ENCODE results near the gene DENND5B. TPM values are rescaled to one million over a fixed set of nuclear protein-coding genes. Genes with fewer than 3 reads are reported as not detected.
A peak's percentile ranks its signal among the peaks of the same experiment; 100 is the strongest.

The DENND5B gene
- total and polyA plus RNA-seq, 2 donors = 2.3 to 2.9 TPM

DNA sequence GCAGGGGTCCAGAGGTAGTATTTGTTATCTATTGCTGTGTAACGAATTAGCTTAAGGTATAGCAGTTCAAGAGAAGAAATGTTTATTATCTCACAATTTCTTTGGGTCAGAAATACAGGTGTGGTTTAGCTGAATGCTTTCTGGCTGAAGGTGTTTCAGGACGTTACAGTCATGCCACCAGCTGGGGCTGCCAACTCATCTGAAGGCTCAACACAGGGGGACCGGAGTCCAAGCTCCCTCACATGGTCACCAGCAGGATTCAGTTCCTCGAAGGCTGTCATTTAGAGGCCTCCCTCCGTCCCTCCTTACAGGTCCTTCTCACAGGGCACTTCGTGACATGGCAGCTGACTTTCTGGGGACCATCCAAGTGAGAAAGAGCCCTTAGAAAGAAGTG is 227.5 kb downstream of the DENND5B start:
- Histone ChIP-seq H3K27ac (ENCODE audit: low read depth in 1 of 2, low read length in 1 of 2) (no peak overlapping the region), H3K4me1 (ENCODE audit: control insufficient read depth in 2 of 2, insufficient read depth in 2 of 2, low read length in 2 of 2) (peaks cover 0 to 23% of the 10 kb centered on the region in 2 donors), H3K9me3 (ENCODE audit: control insufficient read depth in 2 of 2, insufficient read depth in 1 of 2, low read length in 1 of 2) (peaks cover 0 to 3% of the 10 kb centered on the region in 2 donors), H3K27me3 (ENCODE audit: control insufficient read depth in 2 of 2, insufficient read depth in 1 of 2, low read length in 1 of 2) (no peaks in the 10 kb centered on the region), H3K4me3 (ENCODE audit: low read length in 2 of 2) (no peak overlapping the region), H3K36me3 (ENCODE audit: control insufficient read depth in 2 of 2, insufficient read depth in 2 of 2, low read length in 1 of 2) (no peaks in the 10 kb centered on the region)
- DNase-seq (ENCODE audit: low read depth in 6 of 9, low spot score in 9 of 9) = no peak
- 71% methylated on average over 6 of the region's 6 CpGs for WGBS

DNA sequence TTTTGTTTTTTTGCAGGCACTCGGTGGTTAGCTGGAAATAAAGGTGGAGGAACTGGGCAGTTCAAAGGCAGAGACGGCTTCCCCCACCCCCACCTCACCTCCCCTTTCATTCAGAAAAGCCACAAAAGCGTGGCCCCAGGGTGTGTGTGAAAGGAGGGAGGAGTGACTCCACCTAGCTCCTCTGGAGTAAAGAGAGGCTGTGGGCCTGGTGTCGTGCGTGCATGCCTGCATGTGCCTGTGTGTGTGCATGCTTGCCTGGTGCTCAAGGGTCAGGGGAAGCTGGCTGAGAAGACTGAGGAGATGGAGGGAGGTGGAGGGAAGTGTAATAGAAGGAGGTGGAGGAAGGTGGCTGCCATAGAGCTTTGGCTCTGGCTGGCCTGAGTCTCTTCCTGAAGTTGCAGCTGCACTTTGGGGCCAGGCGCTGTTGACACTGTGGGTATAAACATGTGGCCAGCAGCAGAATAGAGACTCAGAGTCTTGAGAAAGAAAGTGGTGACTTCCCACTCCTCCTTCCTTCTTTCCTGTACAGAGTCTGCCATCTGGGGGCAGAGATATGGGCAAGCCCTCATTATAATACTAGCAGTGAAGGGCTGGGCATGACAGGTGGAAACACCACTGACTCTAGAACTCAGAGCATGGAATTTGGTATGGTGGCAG is 228.0 kb downstream of the DENND5B start:
- Histone ChIP-seq H3K36me3 (ENCODE audit: control insufficient read depth in 2 of 2, insufficient read depth in 2 of 2, low read length in 1 of 2) (no peaks in the 10 kb centered on the region), H3K9me3 (ENCODE audit: control insufficient read depth in 2 of 2, insufficient read depth in 1 of 2, low read length in 1 of 2) (peaks cover 0 to 3% of the 10 kb centered on the region in 2 donors), H3K27me3 (ENCODE audit: control insufficient read depth in 2 of 2, insufficient read depth in 1 of 2, low read length in 1 of 2) (no peaks in the 10 kb centered on the region), H3K4me3 (ENCODE audit: low read length in 2 of 2) (peak overlapping the region in 1 of 2 donors; percentile 12), H3K4me1 (ENCODE audit: control insufficient read depth in 2 of 2, insufficient read depth in 2 of 2, low read length in 2 of 2) (peaks cover 0 to 23% of the 10 kb centered on the region in 2 donors), H3K27ac (ENCODE audit: low read depth in 1 of 2, low read length in 1 of 2) (peak overlapping the region in 1 of 2 donors; percentile 54)
- DNase-seq (ENCODE audit: low read depth in 6 of 9, low spot score in 9 of 9) = peak in 7 of 9 donors; percentile 16 to 63 (median 26)
- 4% methylated on average over 6 of the region's 6 CpGs for WGBS

DNA sequence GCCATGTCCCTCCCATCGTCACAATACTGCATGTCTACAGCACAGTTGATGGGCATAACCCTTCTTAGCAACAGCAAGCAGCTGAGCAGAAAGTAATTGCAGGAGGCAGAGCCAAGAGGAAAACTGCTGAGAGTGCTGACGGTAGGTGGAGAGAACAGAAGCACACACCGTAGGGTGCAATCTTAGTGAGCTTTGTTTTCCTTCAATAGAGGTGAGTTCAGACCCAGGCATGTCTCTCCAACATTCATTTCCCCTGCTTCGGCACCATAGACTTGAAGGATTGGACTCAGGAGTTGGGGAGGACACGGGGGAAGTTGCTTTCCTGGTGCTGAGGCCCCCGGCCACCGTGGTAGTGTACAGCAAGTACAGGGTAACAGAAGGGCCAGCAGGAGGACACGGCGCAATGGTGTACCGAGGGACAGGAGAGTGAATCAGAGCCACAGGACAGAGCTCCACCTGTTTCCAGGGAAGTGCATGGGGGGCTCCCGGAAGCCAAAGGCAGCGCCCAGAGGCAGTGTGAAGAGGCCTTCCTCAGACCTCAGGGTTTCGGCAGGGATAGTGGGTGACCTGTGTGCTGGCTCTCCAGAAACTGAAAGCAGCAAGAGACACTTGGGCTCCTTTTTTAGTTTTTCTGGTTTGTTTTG is 228.7 kb downstream of the DENND5B start:
- Histone ChIP-seq H3K27me3 (ENCODE audit: control insufficient read depth in 2 of 2, insufficient read depth in 1 of 2, low read length in 1 of 2) (no peaks in the 10 kb centered on the region), H3K4me3 (ENCODE audit: low read length in 2 of 2) (peak overlapping the region in 1 of 2 donors; percentile 12), H3K4me1 (ENCODE audit: control insufficient read depth in 2 of 2, insufficient read depth in 2 of 2, low read length in 2 of 2) (peaks cover 0 to 23% of the 10 kb centered on the region in 2 donors), H3K9me3 (ENCODE audit: control insufficient read depth in 2 of 2, insufficient read depth in 1 of 2, low read length in 1 of 2) (peaks cover 0 to 3% of the 10 kb centered on the region in 2 donors), H3K36me3 (ENCODE audit: control insufficient read depth in 2 of 2, insufficient read depth in 2 of 2, low read length in 1 of 2) (no peaks in the 10 kb centered on the region), H3K27ac (ENCODE audit: low read depth in 1 of 2, low read length in 1 of 2) (peak overlapping the region in 1 of 2 donors; percentile 54)
- DNase-seq (ENCODE audit: low read depth in 6 of 9, low spot score in 9 of 9) = peak in 3 of 9 donors; percentile 18 to 45 (median 21)
- WGBS = 41% methylated on average over 13 of the region's 13 CpGs

DNA sequence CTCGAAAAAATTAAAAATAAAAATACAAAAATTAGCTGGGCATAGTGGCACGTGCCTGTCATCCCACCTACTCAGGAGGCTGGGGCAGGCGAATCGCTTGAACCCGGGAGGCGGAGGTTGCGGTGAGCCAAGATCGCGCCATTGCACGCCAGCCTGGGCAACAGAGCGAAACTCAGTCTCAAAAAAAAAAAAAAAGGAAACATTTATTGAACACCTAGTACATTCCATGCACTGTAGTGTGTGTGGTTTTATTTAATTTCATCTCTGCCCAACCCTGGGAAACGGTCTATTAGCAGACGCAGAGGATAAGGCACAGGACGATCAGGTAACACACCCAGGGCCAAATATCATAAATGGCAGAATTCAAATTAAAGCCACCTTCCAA is 229.2 kb downstream of the DENND5B start:
- Histone ChIP-seq H3K27ac (ENCODE audit: low read depth in 1 of 2, low read length in 1 of 2) (no peak overlapping the region), H3K27me3 (ENCODE audit: control insufficient read depth in 2 of 2, insufficient read depth in 1 of 2, low read length in 1 of 2) (no peaks in the 10 kb centered on the region), H3K9me3 (ENCODE audit: control insufficient read depth in 2 of 2, insufficient read depth in 1 of 2, low read length in 1 of 2) (peaks cover 0 to 3% of the 10 kb centered on the region in 2 donors), H3K4me1 (ENCODE audit: control insufficient read depth in 2 of 2, insufficient read depth in 2 of 2, low read length in 2 of 2) (peaks cover 0 to 23% of the 10 kb centered on the region in 2 donors), H3K36me3 (ENCODE audit: control insufficient read depth in 2 of 2, insufficient read depth in 2 of 2, low read length in 1 of 2) (no peaks in the 10 kb centered on the region), H3K4me3 (ENCODE audit: low read length in 2 of 2) (no peak overlapping the region)
- no peak for DNase-seq (ENCODE audit: low read depth in 6 of 9, low spot score in 9 of 9)
- 99% methylated on average over 14 of the region's 14 CpGs for WGBS

DNA sequence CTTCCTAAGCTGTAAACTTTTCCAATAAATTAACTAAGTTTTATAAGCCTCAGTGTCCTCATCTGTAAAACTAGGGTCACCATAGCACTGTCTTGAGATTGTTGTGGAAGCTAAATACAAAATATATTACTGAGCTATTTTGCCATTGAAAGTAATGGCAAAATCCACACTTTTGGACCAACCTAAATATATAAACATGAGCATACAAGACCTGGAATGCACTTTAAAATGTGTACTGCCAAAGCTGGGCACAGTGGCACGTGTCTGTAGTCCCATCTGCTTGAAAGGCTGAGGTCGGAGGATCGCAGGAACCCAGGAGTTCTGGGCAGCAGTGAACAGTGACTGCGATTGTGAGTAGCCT is 235.2 kb downstream of the DENND5B start:
- no peaks in the 10 kb centered on the region for H3K4me1 ChIP-seq (ENCODE audit: control insufficient read depth in 2 of 2, insufficient read depth in 2 of 2, low read length in 2 of 2)
- no peaks in the 10 kb centered on the region for H3K27me3 ChIP-seq (ENCODE audit: control insufficient read depth in 2 of 2, insufficient read depth in 1 of 2, low read length in 1 of 2)
- H3K9me3 ChIP-seq (ENCODE audit: control insufficient read depth in 2 of 2, insufficient read depth in 1 of 2, low read length in 1 of 2) = no peaks in the 10 kb centered on the region
- H3K27ac ChIP-seq (ENCODE audit: low read depth in 1 of 2, low read length in 1 of 2) = no peak overlapping the region
- no peak overlapping the region for H3K4me3 ChIP-seq (ENCODE audit: low read length in 2 of 2)
- DNase-seq (ENCODE audit: low read depth in 6 of 9, low spot score in 9 of 9) = no peak
- H3K36me3 ChIP-seq (ENCODE audit: control insufficient read depth in 2 of 2, insufficient read depth in 2 of 2, low read length in 1 of 2) = no peaks in the 10 kb centered on the region
- 95% methylated on average over 4 of the region's 4 CpGs for WGBS

DNA sequence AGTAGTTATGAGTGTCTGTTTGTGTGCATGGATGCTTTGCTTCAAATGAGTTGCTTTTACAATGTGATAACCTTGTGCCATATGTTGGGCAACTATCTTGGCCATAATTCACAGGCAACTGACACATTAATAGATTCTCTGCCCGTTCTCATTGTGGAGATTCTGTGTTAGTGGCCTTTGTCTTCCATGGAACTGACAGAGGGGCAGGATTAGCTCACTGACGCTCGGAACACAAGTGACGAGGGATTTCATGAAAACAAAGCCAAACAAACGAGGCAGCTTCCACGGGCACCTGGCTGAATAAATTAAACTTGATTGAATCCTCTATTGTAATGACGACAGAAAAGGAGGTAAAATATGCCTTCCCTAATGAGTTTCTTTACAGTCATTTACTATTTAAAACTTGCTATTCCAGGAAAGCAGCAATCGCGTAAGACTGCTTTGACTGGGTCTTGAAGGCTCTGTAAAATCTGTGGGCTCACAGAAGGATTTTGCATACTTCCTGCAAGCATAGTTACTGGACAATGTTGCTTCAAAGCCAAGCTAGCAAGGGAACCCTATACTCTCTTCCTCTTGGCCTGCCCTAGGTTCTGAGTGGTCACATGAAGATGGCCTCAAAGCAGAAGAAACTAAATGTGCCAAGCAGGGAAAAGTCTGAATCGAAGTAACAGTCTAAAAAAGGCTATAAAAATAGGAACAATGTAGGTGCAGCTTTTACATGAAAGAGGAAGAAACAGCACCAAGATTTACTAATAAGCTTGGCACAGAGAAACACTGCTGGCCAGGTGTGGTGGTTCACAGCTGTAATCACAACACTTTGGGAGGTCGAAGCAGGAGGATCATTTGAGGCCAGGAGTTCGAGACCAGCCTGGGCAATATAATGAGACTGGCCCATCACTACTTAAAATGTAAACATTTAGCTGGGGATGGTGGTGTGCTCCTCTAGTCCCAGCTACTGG is 236.9 kb downstream of the DENND5B start:
- WGBS = 73% methylated on average over 12 of the region's 12 CpGs
- H3K4me3 ChIP-seq (ENCODE audit: low read length in 2 of 2) = no peak overlapping the region
- no peaks in the 10 kb centered on the region for H3K9me3 ChIP-seq (ENCODE audit: control insufficient read depth in 2 of 2, insufficient read depth in 1 of 2, low read length in 1 of 2)
- no peaks in the 10 kb centered on the region for H3K4me1 ChIP-seq (ENCODE audit: control insufficient read depth in 2 of 2, insufficient read depth in 2 of 2, low read length in 2 of 2)
- H3K27ac ChIP-seq (ENCODE audit: low read depth in 1 of 2, low read length in 1 of 2) = no peak overlapping the region
- H3K27me3 ChIP-seq (ENCODE audit: control insufficient read depth in 2 of 2, insufficient read depth in 1 of 2, low read length in 1 of 2) = no peaks in the 10 kb centered on the region
- DNase-seq (ENCODE audit: low read depth in 6 of 9, low spot score in 9 of 9) = no peak
- no peaks in the 10 kb centered on the region for H3K36me3 ChIP-seq (ENCODE audit: control insufficient read depth in 2 of 2, insufficient read depth in 2 of 2, low read length in 1 of 2)

DNA sequence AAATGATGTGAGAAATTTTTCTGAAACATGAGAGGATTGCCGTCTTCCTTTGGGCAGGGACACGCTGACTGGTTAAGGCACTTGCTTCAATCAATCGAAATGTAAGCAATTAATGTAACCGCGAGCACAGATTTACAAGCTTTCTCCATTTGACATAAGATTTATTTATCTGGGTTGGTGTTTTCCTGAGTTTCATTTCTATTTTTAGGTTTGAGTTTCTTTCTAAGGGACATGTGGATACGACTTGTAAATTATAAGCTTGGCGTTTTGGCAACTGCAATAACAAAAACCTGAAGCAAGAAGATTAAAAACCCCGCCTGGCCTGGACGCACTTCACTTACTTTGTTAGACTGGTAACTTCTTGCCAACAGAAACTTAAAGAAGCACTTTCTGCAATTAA is 244.7 kb downstream of the DENND5B start:
- no peak for DNase-seq (ENCODE audit: low read depth in 6 of 9, low spot score in 9 of 9)
- Histone ChIP-seq H3K4me3 (ENCODE audit: low read length in 2 of 2) (no peak overlapping the region), H3K27me3 (ENCODE audit: control insufficient read depth in 2 of 2, insufficient read depth in 1 of 2, low read length in 1 of 2) (no peaks in the 10 kb centered on the region), H3K27ac (ENCODE audit: low read depth in 1 of 2, low read length in 1 of 2) (no peak overlapping the region), H3K4me1 (ENCODE audit: control insufficient read depth in 2 of 2, insufficient read depth in 2 of 2, low read length in 2 of 2) (no peaks in the 10 kb centered on the region), H3K9me3 (ENCODE audit: control insufficient read depth in 2 of 2, insufficient read depth in 1 of 2, low read length in 1 of 2) (no peaks in the 10 kb centered on the region), H3K36me3 (ENCODE audit: control insufficient read depth in 2 of 2, insufficient read depth in 2 of 2, low read length in 1 of 2) (no peaks in the 10 kb centered on the region)
- 39% methylated on average over 9 of the region's 9 CpGs for WGBS

DNA sequence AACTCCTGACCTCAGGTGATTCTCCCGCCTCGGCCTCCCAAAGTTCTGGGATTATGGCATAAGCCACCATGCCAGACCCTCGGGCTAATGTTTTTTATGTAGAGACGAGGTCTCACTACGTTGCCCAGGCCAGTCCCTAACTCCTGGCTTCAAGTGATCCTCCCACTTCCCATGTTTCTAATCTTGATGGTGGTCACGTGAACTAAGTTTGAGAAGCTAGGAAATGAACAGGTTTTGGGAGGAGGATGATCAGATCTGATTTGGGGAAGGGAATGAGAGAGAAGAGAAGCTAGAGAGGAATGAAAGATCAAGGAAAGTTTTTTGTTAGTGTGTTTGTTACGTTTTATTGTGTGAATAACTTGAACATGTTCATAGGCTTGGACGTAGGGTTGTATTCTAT is 247.8 kb downstream of the DENND5B start:
- Histone ChIP-seq H3K4me1 (ENCODE audit: control insufficient read depth in 2 of 2, insufficient read depth in 2 of 2, low read length in 2 of 2) (no peaks in the 10 kb centered on the region), H3K27me3 (ENCODE audit: control insufficient read depth in 2 of 2, insufficient read depth in 1 of 2, low read length in 1 of 2) (no peaks in the 10 kb centered on the region), H3K36me3 (ENCODE audit: control insufficient read depth in 2 of 2, insufficient read depth in 2 of 2, low read length in 1 of 2) (no peaks in the 10 kb centered on the region), H3K9me3 (ENCODE audit: control insufficient read depth in 2 of 2, insufficient read depth in 1 of 2, low read length in 1 of 2) (no peaks in the 10 kb centered on the region), H3K27ac (ENCODE audit: low read depth in 1 of 2, low read length in 1 of 2) (no peak overlapping the region), H3K4me3 (ENCODE audit: low read length in 2 of 2) (no peak overlapping the region)
- DNase-seq (ENCODE audit: low read depth in 6 of 9, low spot score in 9 of 9) = no peak
- 97% methylated on average over 8 of the region's 8 CpGs for WGBS

DNA sequence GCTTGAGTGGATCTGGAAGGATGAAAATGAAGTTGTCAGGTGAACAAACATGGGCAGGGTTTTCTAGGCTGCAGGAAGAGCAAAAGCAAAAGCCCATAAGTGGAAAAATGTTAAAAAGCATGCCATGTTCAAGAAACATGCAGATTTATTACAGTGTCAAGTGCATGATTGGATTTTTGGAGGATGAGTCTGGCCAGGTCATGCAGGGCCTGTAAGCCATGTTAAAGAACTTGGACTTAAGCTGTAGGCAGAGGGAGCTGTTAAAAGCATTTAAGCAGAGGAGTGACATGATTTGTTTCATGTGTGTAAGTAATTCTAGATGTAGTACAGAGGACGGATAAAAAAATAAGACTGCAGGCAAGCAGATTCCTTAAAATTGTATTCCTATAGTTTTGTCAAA is 248.7 kb downstream of the DENND5B start:
- Histone ChIP-seq H3K4me3 (ENCODE audit: low read length in 2 of 2) (no peak overlapping the region), H3K4me1 (ENCODE audit: control insufficient read depth in 2 of 2, insufficient read depth in 2 of 2, low read length in 2 of 2) (no peaks in the 10 kb centered on the region), H3K36me3 (ENCODE audit: control insufficient read depth in 2 of 2, insufficient read depth in 2 of 2, low read length in 1 of 2) (no peaks in the 10 kb centered on the region), H3K27me3 (ENCODE audit: control insufficient read depth in 2 of 2, insufficient read depth in 1 of 2, low read length in 1 of 2) (no peaks in the 10 kb centered on the region), H3K27ac (ENCODE audit: low read depth in 1 of 2, low read length in 1 of 2) (no peak overlapping the region), H3K9me3 (ENCODE audit: control insufficient read depth in 2 of 2, insufficient read depth in 1 of 2, low read length in 1 of 2) (no peaks in the 10 kb centered on the region)
- no peak for DNase-seq (ENCODE audit: low read depth in 6 of 9, low spot score in 9 of 9)
- 94% methylated on average over 1 of the region's 1 CpG for WGBS
